Measurements from ENCODE around the gene PRSS56. TPM values are rescaled to one million over a fixed set of nuclear protein-coding genes. Genes with fewer than 3 reads are reported as not detected.

PRSS56 gene
- total and polyA plus RNA-seq, 2 of the 8 experiments (the other 6 are each of a cell fraction or from before 2014, with no cell fraction given): 0.03 TPM; not detected in 1

DNA sequence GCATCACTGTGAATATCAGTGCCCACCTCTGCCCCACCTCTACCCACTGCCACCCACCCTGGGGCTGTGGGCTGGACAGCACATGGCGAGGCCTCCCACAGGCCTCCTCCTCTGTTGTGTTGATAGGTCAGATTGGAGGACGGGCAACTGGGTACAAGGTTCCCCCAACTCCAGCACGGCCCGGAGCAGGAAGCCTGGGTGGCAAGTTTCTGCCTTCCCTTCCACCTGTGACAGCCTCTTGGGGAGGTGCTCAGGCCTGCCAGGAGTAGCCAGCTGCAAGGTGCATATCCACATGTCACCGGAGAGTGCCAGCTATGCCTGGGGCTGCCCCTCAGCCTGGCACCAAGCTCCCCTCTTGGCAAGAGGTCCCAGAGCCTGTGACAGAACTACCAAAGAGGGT lies 25.6 kb upstream of the PRSS56 start:
- Histone ChIP-seq H3K14ac (ENCODE audit: insufficient read length) (no peak overlapping the region), H3K56ac (replicated peaks; ENCODE audit: insufficient read length, low read depth, low read length) (no peak overlapping the region), H2AFZ (ENCODE audit: low read length) (no peak overlapping the region), H4K8ac (ENCODE audit: extremely low read depth, insufficient read depth, low read length) (no peak overlapping the region; the same call in 1 of the 2 replicates), H3K23ac (ENCODE audit: insufficient read length) (no peak overlapping the region), H3K4me3 (ENCODE audit: extremely low read depth in 1 of 4, insufficient read depth in 2 of 4, low read depth in 3 of 4, low read length in 4 of 4) (no peak overlapping the region), H3K36me3 (ENCODE audit: control insufficient read depth in 2 of 4, insufficient read depth in 4 of 4, low read length in 3 of 4) (no peaks in the 10 kb centered on the region), H4K20me1 (replicated peaks in 1 of 2; ENCODE audit: control insufficient read depth in 1 of 2, insufficient read depth in 2 of 2, low read length in 2 of 2) (peaks cover 0 to 1% of the 10 kb centered on the region in 2 experiments), H3K79me2 (ENCODE audit: control insufficient read depth in 1 of 2, insufficient read depth in 2 of 2, low read length in 2 of 2) (no peaks in the 10 kb centered on the region), H3K9me3 (ENCODE audit: insufficient read depth in 2 of 2, low read depth in 1 of 2, low read length in 1 of 2) (no peaks in the 10 kb centered on the region), H3K23me2 (ENCODE audit: low read depth, low read length) (peaks cover 1% of the 10 kb centered on the region; the same call in 1 of the 2 replicates), H2BK120ac (replicated peaks; ENCODE audit: low read depth, low read length) (no peak overlapping the region), H2BK12ac (ENCODE audit: low read depth, low read length) (no peak overlapping the region), H2BK5ac (ENCODE audit: low read depth, low read length) (no peak overlapping the region), H3K27me3 (replicated peaks in 1 of 4; ENCODE audit: control insufficient read depth in 3 of 4, extremely low read depth in 1 of 4, insufficient read depth in 3 of 4, low read length in 3 of 4) (peaks cover 0 to 5% (median 1%) of the 10 kb centered on the region in 4 experiments; a peak in 3 of 7 replicates), H4K91ac (replicated peaks; ENCODE audit: insufficient read length, low read length) (no peak overlapping the region), H2AK5ac (ENCODE audit: low read depth, low read length) (no peak overlapping the region), H3K79me1 (ENCODE audit: low read depth, low read length) (no peaks in the 10 kb centered on the region), H4K5ac (ENCODE audit: insufficient read length, low read depth, low read length) (no peak overlapping the region), H3K27ac (ENCODE audit: low read depth, low read length) (no peak overlapping the region), H3K4me2 (ENCODE audit: insufficient read depth in 1 of 2, low read depth in 2 of 2, low read length in 2 of 2) (no peak overlapping the region), H3K4ac (replicated peaks; ENCODE audit: insufficient read length, low read depth, low read length) (no peak overlapping the region), H2BK15ac (ENCODE audit: low read length) (no peak overlapping the region), H2BK20ac (ENCODE audit: low read length) (no peak overlapping the region), H3K18ac (ENCODE audit: extremely low read depth, low read length) (no peak overlapping the region), H3K9ac (replicated peaks in 1 of 4; ENCODE audit: extremely low read depth in 1 of 4, low read depth in 3 of 4, low read length in 3 of 4) (no peak overlapping the region), H3K4me1 (replicated peaks in 1 of 4; ENCODE audit: control insufficient read depth in 3 of 4, insufficient read depth in 4 of 4, low read length in 3 of 4) (peaks cover 0 to 25% (median 7%) of the 10 kb centered on the region in 4 experiments; a peak in 5 of 7 replicates)
- whole genome bisulfite sequencing, 2 experiments (ENCODE audit: extremely low coverage in 1 of 2, insufficient coverage in 1 of 2, insufficient read length in 1 of 2, insufficient replicate concordance in 2 of 2, low coverage in 1 of 2, low lambda C conversion rate in 2 of 2, missing lambda C conversion rate in 1 of 2): 90% methylated on average over 5 of the region's 5 CpGs; no CpG with 5 or more reads in 1 of the 2 experiments
- FAIRE-seq (no peak), DNase-seq (ENCODE audit: low read depth in 1 of 2, low spot score in 2 of 2) (no peak)
- CTCF ChIA-PET (ENCODE audit: partially characterized antibody): interaction anchor here (0.6 to 2.4 kb wide), 19 partner anchors 9 to 159 kb away, joined by 3 to 7 read pairs (median 4); no protein-coding TSS in a partner anchor
- POLR2A ChIA-PET (ENCODE audit: partially characterized antibody): interaction anchor here (0.8 to 0.9 kb wide), 2 partner anchors 12 to 37 kb away, joined by 3 read pairs; no protein-coding TSS in a partner anchor
- TF ChIP-seq SP1 (IDR thresholded peaks at IDR 0.05; ENCODE audit: low read depth, low read length) (no peak), TCF12 (IDR thresholded peaks at IDR 0.05; ENCODE audit: low read depth, low read length) (no peak), JUN (IDR thresholded peaks at IDR 0.05; ENCODE audit: low read depth, low read length) (no peak), KDM4A (IDR thresholded peaks at IDR 0.05; ENCODE audit: low read depth, low read length, severe bottlenecking) (no peak), GTF2F1 (IDR thresholded peaks at IDR 0.05; ENCODE audit: borderline replicate concordance, low read depth, low read length) (no peak), CBX5 (IDR thresholded peaks at IDR 0.05; ENCODE audit: low read depth, low read length) (no peak), SIN3A (conservative IDR thresholded peaks at IDR 0.05 in 1 of 2, IDR thresholded peaks at IDR 0.05 in 1 of 2; ENCODE audit: low read depth in 1 of 2, low read length in 2 of 2) (no peak), RBBP5 (IDR thresholded peaks at IDR 0.05; ENCODE audit: borderline replicate concordance, low read depth, low read length) (no peak), KDM1A (IDR thresholded peaks at IDR 0.05; ENCODE audit: borderline replicate concordance, low read length) (no peak)
- TF ChIP-seq, protein P1, sequence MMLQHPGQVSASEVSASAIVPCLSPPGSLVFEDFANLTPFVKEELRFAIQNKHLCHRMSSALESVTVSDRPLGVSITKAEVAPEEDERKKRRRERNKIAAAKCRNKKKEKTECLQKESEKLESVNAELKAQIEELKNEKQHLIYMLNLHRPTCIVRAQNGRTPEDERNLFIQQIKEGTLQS (IDR thresholded peaks at IDR 0.05; ENCODE audit: insufficient read depth, low read depth, low read length): no peak
- TF ChIP-seq, protein P2, sequence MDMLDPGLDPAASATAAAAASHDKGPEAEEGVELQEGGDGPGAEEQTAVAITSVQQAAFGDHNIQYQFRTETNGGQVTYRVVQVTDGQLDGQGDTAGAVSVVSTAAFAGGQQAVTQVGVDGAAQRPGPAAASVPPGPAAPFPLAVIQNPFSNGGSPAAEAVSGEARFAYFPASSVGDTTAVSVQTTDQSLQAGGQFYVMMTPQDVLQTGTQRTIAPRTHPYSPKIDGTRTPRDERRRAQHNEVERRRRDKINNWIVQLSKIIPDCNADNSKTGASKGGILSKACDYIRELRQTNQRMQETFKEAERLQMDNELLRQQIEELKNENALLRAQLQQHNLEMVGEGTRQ (IDR thresholded peaks at IDR 0.05; ENCODE audit: low read length): no peak

All from H1 (cell line).